Measurements from ENCODE around the gene PACS2.

GRCh38 chr14:105330491-105330895, 15.9 kb downstream of the PACS2 start:
- peak; percentile 89 for TF ChIP-seq EGR1 (IDR thresholded peaks at IDR 0.05)
- no peak for TF ChIP-seq MAX (IDR thresholded peaks at IDR 0.05)

All from Ishikawa (cell line).